Fibroblast of lung (primary cell): ENCODE results near the gene WDR93. TPM values are rescaled to one million over a fixed set of nuclear protein-coding genes. Genes with fewer than 3 reads are reported as not detected.

Source experiments
- DNase-seq, 2 donors: peaks; one replicate each; pipeline versions ENCODE4 v3.0.0 to v3.0.0-alpha.2; 2010; ENCODE audit warnings: low read depth in 2 of 2
- H2AFZ ChIP-seq: 2 replicates; pipeline ENCODE4 v1.5.1; 2012; ENCODE audit warnings: low read length, control low read depth, inconsistent platforms
- H3K27ac ChIP-seq: 2 replicates; pipeline ENCODE4 v1.5.1; 2011; ENCODE audit warnings: low read length, control low read depth; ENCODE audit not compliant: insufficient read depth
- H3K27me3 ChIP-seq: 2 replicates; pipeline ENCODE4 v1.5.1; 2011; ENCODE audit warnings: mild to moderate bottlenecking, low read length; ENCODE audit not compliant: control insufficient read depth, insufficient read depth
- H3K36me3 ChIP-seq: 2 replicates; pipeline ENCODE4 v1.5.1; 2011; ENCODE audit warnings: low read length; ENCODE audit not compliant: control insufficient read depth, insufficient read depth
- H3K4me1 ChIP-seq: 2 replicates; pipeline ENCODE4 v1.5.1; 2011; ENCODE audit warnings: low read length; ENCODE audit not compliant: control insufficient read depth, insufficient read depth; ENCODE audit errors: extremely low read depth
- H3K4me2 ChIP-seq: 2 replicates; pipeline ENCODE4 v1.5.1; 2011; ENCODE audit warnings: low read length, control low read depth; ENCODE audit not compliant: insufficient read depth; ENCODE audit errors: extremely low read depth
- H3K4me3 ChIP-seq, 4 experiments: fragments of 200-600 bp in 1 of 4; sonication (generic) in 1 of 4; replicated peaks in 1 of 4; 2 replicates each; pipeline ENCODE4 v1.5.1; 2011 to 2016; ENCODE audit warnings: low read length in 4 of 4, low read depth in 3 of 4, mild to moderate bottlenecking in 3 of 4, control low read depth in 2 of 4, inconsistent platforms in 1 of 4, mixed read lengths in 1 of 4; ENCODE audit not compliant: insufficient read depth in 1 of 4; ENCODE audit errors: control extremely low read depth in 1 of 4
- H3K79me2 ChIP-seq: 2 replicates; pipeline ENCODE4 v1.5.1; 2012; ENCODE audit warnings: mild to moderate bottlenecking, low read length, inconsistent platforms; ENCODE audit not compliant: control insufficient read depth, insufficient read depth
- H3K9ac ChIP-seq: 2 replicates; pipeline ENCODE4 v1.5.1; 2011; ENCODE audit warnings: mild to moderate bottlenecking, low read length, control low read depth; ENCODE audit not compliant: insufficient read depth
- H3K9me3 ChIP-seq: 2 replicates; pipeline ENCODE4 v1.5.1; 2012; ENCODE audit warnings: low read depth, low read length; ENCODE audit not compliant: control insufficient read depth, insufficient read depth
- H4K20me1 ChIP-seq: 2 replicates; pipeline ENCODE4 v1.5.1; 2011; ENCODE audit warnings: low read length; ENCODE audit not compliant: control insufficient read depth, insufficient read depth; ENCODE audit errors: extremely low read depth
- EZH2 ChIP-seq: IDR thresholded peaks from 2 replicates; pipeline ENCODE4 v1.5.1; 2012; ENCODE audit warnings: low read length, control low read depth, mild to moderate bottlenecking; ENCODE audit errors: missing control alignments
- polyA plus RNA-seq, 2 donors: library from polyadenylated mRNA; depleted of rRNA in 1 of 2; stranded (reverse) in 1 of 2; unstranded in 1 of 2; fragments of >200 nt; gene quantifications; 2 replicates each; pipeline ENCODE4 v1.2.1, GENCODE V29; 2011 to 2012; ENCODE audit warnings: missing spikeins in 1 of 2
- total RNA-seq: library from RNA; depleted of rRNA; stranded (reverse); fragments of >200 nt; gene quantifications from 2 replicates; pipeline ENCODE4 v1.2.1, GENCODE V29; 2014
- TF ChIP-seq, protein P1 (sequence below), 2 donors: IDR thresholded peaks in 1 of 2; conservative IDR thresholded peaks in 1 of 2; 1 replicate in 1 of 2; 2 replicates in 1 of 2; pipeline ENCODE4 v1.5.1; 2011 to 2012; ENCODE audit warnings: low read length in 2 of 2, control low read depth in 1 of 2, inconsistent platforms in 1 of 2, low read depth in 1 of 2, mild to moderate bottlenecking in 1 of 2

The WDR93 gene
- total and polyA plus RNA-seq, 2 donors (not counting 1 experiment from before 2014, with no cell fraction given) = 0.14 to 0.17 TPM

DNA sequence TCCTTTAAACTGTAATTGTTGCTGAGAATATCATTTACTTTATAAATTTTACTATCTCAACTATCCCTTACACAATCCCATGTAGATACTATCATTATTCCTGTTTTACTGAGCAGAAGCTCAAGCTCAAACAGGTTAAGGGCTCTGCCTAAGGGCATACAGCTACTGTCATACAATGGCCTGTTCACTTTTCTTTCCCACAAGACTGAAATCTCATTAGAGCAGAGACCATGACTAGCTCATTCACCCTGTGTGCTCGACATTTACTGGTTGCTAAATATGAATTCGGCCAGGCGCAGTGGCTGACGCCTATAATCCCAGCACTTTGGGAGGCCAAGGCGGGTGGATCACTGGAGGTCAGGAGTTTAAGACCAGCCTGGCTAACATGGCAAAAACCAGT lies 83.9 kb downstream of the WDR93 start:
- Histone ChIP-seq H3K4me3 (no peak overlapping the region), H3K4me1 (peaks cover 6% of the 10 kb centered on the region), H3K79me2 (no peaks in the 10 kb centered on the region), H2AFZ (no peak overlapping the region), H3K27ac (no peak overlapping the region), H3K9ac (no peak overlapping the region), H4K20me1 (no peaks in the 10 kb centered on the region), H3K4me2 (no peak overlapping the region), H3K36me3 (no peaks in the 10 kb centered on the region), H3K9me3 (no peaks in the 10 kb centered on the region), H3K27me3 (no peaks in the 10 kb centered on the region)
- no peak for DNase-seq
- TF ChIP-seq EZH2 = no peak

DNA sequence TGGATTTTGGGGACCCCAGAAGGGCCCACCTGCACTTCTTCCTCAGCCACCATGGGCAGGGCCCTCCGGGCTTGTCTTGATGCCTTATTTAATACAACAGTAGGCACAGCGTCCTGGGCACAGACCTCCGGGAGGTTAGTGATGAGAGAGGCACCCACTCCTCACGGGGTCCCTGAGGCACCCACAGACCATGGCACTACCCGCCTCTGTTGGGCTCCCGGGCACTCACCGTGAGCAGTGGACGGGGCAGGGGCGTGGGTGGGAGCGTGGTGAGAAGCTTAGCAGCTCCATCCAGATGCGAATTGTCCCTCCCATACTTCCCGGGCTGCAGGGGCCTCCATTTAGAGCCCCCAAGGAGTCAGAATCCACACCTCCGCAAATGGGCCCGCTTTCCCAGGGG lies 85.2 kb downstream of the WDR93 start:
- no peak overlapping the region for H2AFZ ChIP-seq
- TF ChIP-seq, protein P1, sequence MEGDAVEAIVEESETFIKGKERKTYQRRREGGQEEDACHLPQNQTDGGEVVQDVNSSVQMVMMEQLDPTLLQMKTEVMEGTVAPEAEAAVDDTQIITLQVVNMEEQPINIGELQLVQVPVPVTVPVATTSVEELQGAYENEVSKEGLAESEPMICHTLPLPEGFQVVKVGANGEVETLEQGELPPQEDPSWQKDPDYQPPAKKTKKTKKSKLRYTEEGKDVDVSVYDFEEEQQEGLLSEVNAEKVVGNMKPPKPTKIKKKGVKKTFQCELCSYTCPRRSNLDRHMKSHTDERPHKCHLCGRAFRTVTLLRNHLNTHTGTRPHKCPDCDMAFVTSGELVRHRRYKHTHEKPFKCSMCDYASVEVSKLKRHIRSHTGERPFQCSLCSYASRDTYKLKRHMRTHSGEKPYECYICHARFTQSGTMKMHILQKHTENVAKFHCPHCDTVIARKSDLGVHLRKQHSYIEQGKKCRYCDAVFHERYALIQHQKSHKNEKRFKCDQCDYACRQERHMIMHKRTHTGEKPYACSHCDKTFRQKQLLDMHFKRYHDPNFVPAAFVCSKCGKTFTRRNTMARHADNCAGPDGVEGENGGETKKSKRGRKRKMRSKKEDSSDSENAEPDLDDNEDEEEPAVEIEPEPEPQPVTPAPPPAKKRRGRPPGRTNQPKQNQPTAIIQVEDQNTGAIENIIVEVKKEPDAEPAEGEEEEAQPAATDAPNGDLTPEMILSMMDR (conservative IDR thresholded peaks at IDR 0.05 in 1 of 2, IDR thresholded peaks at IDR 0.05 in 1 of 2; ENCODE audit: low read depth in 1 of 2, low read length in 2 of 2) = no peak
- no peak for TF ChIP-seq EZH2
- peak overlapping the region; percentile 61 for H3K4me2 ChIP-seq
- H4K20me1 ChIP-seq = no peaks in the 10 kb centered on the region
- H3K79me2 ChIP-seq = no peaks in the 10 kb centered on the region
- H3K9ac ChIP-seq = no peak overlapping the region
- H3K4me1 ChIP-seq = no peaks in the 10 kb centered on the region
- H3K27me3 ChIP-seq = no peaks in the 10 kb centered on the region
- no peaks in the 10 kb centered on the region for H3K9me3 ChIP-seq
- DNase-seq = no peak
- peak overlapping the region in 1 of 4 experiments; percentile 52 for H3K4me3 ChIP-seq
- H3K27ac ChIP-seq = no peak overlapping the region
- no peaks in the 10 kb centered on the region for H3K36me3 ChIP-seq

DNA sequence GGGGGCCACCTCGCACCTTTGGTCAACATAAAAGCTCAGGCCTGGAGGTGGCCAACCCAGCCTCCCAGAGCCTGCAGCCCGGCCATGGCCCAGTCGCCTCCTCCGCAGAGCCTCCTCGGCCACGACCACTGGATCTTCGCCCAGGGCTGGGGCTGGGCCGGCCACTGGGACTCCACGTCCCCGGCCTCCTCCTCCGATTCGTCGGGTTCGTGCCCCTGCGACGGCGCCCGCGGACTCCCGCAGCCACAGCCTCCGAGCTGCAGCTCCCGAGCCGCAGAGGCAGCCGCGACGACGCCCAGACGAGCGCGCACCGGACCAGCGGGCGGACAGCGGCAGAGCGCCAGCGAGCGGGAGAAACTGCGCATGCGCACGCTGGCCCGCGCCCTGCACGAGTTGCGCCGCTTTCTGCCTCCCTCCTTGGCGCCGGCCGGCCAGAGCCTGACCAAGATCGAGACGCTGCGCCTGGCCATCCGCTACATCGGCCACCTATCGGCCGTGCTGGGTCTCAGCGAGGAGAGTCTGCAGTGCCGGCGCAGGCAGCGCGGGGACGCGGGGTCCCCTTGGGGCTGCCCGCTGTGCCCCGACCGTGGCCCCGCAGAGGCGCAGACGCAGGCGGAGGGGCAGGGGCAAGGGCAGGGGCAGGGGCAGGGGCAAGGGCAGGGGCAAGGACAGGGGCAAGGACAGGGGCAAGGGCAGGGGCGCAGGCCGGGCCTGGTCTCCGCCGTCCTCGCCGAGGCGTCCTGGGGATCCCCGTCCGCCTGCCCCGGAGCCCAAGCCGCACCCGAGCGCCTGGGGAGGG lies 85.9 kb downstream of the WDR93 start, which contains the start of gene MESP2:
Gene MESP2, plus strand, starts transcription at position 59 of the 799 bp plus-strand sequence. Its CDS starts 26 bp downstream, at position 85.
- no peaks in the 10 kb centered on the region for H3K9me3 ChIP-seq
- peak within 1 kb of the TSS; percentile 60 for H2AFZ ChIP-seq
- TF ChIP-seq, protein P1 (conservative IDR thresholded peaks at IDR 0.05 in 1 of 2, IDR thresholded peaks at IDR 0.05 in 1 of 2; ENCODE audit: low read depth in 1 of 2, low read length in 2 of 2) = peak; percentile 29 to 33
- no peak for TF ChIP-seq EZH2
- H3K9ac ChIP-seq = peak within 1 kb of the TSS; percentile 25
- H3K4me3 ChIP-seq = peak within 1 kb of the TSS in 2 of 4 experiments; percentile 24 to 52
- H4K20me1 ChIP-seq = no peaks in the 10 kb centered on the region
- peak; percentile 69 to 76 for DNase-seq
- peak within 1 kb of the TSS; percentile 89 for H3K4me2 ChIP-seq
- H3K27me3 ChIP-seq = no peaks in the 10 kb centered on the region
- H3K4me1 ChIP-seq = no peaks in the 10 kb centered on the region
- no peak within 1 kb of the TSS for H3K27ac ChIP-seq
- H3K36me3 ChIP-seq = no peaks in the 10 kb centered on the region
- H3K79me2 ChIP-seq = no peaks in the 10 kb centered on the region
